ENCODE measurements around the gene GUCA1C.

Gene GUCA1C

DNA sequence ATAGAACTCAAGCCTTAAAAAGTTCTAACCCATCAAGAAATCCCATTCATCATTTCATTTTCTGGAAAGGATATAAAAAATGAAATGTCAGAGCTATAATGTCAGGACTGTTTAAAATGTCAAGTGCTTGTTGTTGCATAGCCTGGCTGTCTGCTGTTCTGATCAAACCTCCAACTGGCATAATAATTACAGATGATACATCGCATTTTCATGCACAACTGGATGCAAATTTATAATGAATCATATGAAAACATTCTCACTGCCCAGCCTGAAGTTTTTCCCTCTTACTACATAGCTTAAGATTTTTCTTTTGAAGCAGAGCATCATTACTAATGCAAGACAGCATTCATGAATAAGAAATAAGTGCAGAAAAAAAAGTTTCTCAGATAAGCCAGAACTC, 46.5 kb downstream of the GUCA1C start:
- no peak for DNase-seq

DNA sequence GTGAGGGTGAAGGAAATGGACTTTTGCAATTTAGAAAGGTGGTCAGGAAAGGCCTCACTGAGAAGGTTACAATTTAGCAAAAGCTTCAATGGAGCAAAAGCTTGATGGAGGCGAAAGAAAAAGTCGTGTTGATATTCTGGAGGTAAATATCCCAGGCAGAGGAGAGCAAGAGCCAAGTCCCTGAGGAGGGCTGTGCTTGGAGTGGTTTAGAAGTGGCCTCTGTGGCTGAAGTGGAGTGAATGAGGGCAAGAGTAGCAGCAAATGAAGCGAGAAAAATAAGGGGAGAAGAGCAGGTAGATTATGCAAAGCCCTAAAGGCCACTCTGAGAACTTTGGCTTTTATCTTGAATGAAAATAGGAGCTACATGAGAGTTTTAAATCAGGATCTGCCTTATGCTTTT, 54.1 kb downstream of the GUCA1C start:
- no peak for DNase-seq

DNA sequence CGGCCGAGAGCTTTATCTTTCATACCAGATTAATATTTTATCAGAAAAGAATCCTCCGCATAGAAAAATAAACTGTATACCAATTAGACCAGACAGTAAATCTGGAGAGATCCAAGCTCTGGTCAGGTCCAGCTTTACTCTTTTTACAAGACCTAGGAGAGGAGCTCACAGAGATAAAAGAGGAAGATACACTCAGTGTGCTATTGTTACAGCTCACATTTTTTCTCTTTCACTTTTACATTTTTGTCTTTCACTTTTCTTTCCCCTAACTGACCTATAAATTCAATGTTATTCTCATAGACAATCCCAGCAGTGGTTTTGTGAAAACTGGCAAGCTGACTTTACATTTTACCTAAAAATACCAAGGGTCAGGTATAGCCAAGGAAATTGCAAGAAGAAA, 55.8 kb downstream of the GUCA1C start:
- no peak for DNase-seq

DNA sequence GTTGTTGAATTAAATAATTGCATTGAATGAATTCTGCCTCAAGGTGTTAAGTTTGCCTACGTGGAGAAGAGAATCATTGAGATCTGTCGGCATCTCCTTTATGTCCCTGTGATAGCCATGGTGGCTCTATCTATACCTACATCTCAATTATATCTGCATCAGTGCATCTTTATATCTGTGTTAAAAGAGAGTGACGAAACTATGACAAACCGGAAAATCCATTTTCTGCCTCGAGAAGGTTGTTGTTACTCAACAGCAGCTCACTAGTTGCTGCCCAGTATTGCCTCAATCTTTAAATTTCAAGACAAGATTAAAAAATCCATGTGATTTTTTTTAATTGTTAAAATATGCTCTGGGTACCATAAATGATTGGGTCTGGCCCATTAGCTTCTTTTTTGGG, 58.7 kb downstream of the GUCA1C start:
- no peak for DNase-seq

DNA sequence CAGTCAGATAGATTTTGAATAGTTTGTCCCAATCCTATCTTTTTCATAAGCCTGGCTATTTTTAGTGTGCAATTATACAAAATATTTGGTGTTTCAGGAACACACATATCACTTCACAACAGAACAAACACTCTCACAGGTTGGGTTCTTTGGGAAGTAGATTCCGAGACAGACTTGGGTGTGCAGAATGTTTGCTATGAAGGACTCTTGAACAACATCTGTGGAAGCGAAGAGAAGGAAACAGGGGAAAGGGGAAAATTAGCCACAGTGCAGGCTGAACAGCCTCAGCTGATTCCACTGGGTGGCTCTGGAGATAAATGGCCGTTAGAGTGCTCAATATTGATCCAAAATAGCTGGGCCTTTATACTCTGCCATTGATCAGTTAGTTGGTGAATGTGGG, 61.8 kb downstream of the GUCA1C start:
- no peak for DNase-seq

DNA sequence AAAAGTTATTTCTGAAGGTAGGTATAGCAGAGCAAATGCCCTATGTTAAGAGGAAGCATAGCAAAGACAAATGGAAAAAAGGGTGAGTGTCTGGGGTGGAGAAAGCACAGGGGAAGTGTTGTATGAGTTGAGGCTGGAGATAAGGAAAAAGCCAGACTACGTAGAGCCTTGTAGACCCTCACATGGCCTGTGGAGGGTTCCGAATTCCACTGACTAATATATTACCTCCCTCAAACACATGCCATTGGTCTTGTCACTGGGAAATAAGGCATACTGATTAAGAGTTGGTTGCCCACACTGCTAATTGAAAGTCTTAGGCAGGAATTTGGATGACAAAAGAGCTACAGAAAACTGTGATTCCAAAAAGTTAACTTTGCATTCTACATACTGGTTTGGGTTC, 65.9 kb downstream of the GUCA1C start:
- no peak for DNase-seq

DNA sequence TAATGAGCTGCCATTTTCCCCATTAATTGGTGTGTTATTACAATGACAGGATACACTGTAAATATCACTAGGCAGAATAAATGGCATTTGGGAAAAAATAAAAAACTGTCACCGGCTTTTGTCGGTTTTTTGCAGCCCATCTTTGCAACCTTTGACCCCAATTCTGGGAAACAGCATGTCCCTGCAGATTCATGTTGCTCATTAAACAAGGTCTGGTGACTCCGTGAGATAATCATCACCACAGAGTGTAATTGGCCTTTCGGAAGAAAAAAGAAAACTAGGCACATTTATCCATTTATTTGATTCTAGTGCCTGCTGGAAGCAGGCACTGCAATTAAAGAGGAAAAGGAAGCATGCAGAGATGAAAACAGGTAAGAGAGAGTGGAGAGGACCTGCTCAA, 66.6 kb downstream of the GUCA1C start:
- no peak for DNase-seq

DNA sequence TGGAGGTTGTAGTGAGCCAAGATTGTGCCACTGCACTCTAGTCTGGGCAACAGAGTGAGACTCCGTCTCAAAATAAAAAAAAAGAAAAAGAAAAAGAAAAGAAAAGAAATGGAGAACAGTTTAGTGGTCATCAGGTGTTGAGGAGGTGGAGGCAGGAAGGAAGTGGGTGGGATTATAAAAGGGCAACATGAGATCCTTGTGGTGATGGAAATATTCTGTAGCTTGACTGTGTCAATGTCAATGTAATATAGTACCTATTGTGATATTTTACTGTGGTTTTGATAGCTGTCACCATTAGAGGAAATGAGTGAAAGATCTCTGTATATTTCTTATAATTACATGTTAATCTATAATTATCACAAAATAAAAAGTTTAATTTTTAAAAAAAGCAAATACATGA, 70.3 kb downstream of the GUCA1C start:
- DNase-seq = no peak

DNA sequence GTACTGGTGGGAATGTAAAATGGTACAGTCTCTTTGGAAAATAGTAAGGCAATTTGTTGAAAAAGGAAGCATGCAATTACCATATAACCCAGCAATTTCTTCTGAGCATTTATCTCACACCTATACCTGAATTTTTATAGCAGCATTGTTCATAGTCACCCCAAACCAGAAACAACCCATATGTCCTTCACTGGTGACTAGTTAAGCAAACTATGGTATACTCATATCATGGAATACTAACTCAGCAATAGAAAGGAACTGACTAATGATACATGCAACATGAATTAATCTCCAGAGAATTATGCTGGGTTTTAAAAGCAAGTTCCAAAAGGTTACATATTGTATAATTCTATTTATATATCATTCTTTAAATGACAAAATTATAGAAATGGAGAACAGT, 70.9 kb downstream of the GUCA1C start:
- DNase-seq = no peak

DNA sequence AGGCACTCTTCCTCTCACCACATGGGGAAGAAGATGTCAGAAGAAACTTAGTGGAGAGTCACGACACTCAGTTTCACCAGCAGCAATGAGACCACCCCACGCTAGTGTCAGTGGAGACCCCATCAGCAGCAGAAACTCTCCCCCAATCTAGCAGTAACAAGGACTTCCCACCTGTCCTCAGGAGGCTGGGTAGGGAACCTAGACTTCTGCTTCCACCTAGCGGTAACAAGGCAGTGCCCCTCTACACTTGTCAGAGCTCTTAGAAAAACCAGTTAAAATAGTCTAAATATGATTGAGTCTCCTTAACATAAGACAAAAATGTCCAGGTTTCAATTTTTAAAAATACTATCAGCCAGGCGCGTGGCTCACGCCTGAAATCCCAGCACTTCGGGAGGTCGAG, 73.8 kb downstream of the GUCA1C start:
- no peak for DNase-seq

DNA sequence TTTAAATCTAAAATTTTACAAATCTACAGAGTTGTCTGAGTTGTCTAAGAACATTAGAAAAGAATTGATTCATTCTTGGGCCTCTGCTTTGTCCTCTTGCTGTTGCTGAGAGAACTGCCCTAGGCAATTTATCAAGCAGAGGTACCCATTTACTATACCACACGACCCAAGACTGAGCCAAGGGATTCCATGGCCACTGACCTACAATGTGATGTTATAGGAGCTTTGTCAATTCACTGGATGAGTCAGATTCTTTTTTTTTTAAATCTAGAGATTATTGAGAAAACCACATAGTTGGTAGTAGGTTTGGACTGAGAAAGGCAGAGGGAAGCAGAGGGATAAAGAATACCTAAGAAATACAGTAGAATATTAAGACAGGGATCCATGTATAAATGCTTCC, 75.8 kb downstream of the GUCA1C start:
- DNase-seq = no peak

DNA sequence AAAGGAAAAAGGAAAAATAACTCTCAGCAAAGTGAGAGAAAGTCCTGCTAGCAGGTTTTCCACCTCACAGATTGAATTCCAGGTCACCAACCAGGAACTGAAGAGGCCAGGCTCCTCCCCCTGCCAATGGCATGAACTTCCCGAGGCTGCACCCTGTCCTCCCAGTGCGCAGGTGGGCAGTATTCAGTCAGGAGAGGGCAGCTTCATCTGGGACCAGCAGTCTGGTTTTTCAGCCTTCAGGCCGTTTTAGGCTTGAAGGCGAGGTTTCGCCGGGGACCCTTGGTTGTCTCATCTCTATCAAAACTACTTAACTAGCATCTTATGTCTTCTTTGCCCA, 89.9 kb downstream of the GUCA1C start:
- no peak for DNase-seq

DNA sequence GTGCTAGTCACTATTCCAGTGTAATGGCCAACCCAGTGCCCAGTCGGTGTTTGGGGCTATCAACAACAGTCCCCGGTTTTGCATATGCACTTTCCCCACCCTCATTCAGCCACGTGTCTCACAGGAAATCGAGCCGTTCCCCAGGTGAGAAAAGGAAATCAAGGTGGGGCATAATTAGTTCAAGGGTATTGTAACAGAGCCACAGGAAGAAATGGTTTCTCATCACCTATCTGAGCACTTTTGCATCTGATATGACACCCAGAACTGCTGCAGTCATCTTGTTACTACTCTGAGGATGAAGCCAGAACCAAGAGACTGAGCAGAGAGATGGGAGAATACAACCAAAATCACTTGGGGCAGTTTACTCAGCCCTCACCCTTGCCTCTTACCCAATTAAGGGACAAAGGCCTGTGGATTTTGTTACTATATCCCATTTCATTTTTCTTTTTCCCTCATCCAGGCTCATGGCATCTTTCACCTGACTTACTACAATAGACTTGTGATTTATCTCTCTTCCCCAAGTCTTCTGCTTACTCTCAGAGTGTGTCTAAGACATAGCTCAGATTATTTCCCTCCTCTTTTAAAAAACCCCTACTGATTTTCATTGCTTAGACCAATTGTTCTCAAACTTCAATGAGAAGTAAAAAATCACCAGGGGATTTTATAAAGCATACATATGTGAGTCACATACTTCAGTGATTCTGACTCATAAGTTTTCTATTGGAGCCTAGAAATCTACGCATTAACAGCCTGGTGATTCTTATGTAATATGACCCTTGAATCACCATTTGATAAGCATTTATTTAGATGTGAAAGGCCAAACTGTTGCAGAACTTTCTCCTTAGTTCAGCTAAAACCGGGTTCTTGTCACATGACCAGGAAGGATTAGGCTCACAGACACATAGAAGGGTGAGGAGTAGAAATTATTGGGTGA, 90.5 kb downstream of the GUCA1C start:
- DNase-seq = peak in 1 of 4 experiments; percentile 26

DNA sequence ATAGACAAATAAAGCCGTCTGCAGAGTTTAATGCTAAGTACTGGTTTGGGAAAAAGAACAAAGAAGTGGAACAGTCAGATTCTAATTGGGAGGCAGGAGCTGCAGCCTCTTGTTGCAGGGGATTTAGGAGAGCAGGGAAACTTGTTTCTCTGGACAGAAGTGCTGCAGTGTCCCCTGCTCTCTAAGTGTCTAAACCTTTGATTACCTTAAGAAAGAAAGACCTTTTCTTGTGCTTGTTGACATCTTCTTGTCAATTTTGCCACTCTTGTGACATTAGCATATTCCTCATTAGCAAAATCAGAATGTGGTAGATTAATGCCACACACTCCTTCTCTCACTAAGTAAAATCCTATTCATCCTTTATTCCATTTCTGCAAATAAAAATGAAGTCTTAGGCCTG, 92.3 kb downstream of the GUCA1C start:
- DNase-seq = no peak
